Measurements from ENCODE around the gene TAF1C.

GRCh38 chr16:84143081-84143480, 43.8 kb downstream of the TAF1C start:
- TF ChIP-seq CTCF (IDR thresholded peaks at IDR 0.05) (no peak), EP300 (IDR thresholded peaks at IDR 0.05) (no peak), BCL3 (IDR thresholded peaks at IDR 0.05) (no peak), RAD21 (conservative IDR thresholded peaks at IDR 0.05 in 1 of 2, IDR thresholded peaks at IDR 0.05 in 1 of 2) (no peak), REST (IDR thresholded peaks at IDR 0.05) (no peak), POLR2A (IDR thresholded peaks at IDR 0.05; ENCODE audit: low read length) (no peak), CHD4 (IDR thresholded peaks at IDR 0.05; ENCODE audit: borderline replicate concordance) (no peak), USF2 (IDR thresholded peaks at IDR 0.05) (no peak), RCOR1 (IDR thresholded peaks at IDR 0.05; ENCODE audit: low read depth, low read length) (no peak), FOXS1 (CRISPR knock-in tag; IDR thresholded peaks at IDR 0.05) (no peak), PBX3 (IDR thresholded peaks at IDR 0.05) (no peak)
